ENCODE results near the gene ADGRE2.

The ADGRE2 gene

DNA sequence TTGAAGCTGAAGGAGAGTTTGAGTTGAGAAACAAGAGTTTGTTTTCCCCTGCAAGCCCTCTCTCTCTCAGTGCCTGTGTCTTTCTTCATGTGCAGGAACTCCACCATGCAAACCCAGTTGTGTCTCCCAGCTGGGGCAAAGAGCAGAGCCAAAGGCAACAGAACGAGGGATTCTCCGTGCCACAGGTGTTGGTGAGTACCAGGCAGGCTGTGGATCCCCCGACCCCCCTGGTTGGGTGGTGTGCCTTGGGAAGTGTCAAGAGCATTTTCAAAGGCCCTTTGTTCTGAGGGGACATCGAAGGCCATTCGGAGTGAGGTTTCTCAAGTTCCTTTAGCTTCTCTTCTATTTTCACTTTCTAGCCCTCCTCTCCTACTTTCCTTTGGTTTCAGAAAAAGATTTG lies 82.9 kb downstream of the ADGRE2 start:
- DNase-seq (ENCODE audit: low read depth, low spot score) = no peak
- Histone ChIP-seq H3K27ac (no peak overlapping the region), H3K9me3 (ENCODE audit: low read depth, low read length) (no peaks in the 10 kb centered on the region), H3K9ac (ENCODE audit: insufficient read length) (no peak overlapping the region), H3K36me3 (ENCODE audit: insufficient read depth, low read length) (peaks cover 33% of the 10 kb centered on the region; the same call in 1 of the 2 replicates), H3K4me3 (no peak overlapping the region)
- no peak for TF ChIP-seq POLR2AphosphoS5 (IDR thresholded peaks at IDR 0.05; ENCODE audit: borderline replicate concordance, low read depth, low read length)
- TF ChIP-seq FOXP2 (optimal IDR thresholded peaks at IDR 0.05; ENCODE audit: control extremely low read depth, extremely low read length, insufficient read depth) = no peak
- no peak for TF ChIP-seq EZH2 (IDR thresholded peaks at IDR 0.05)

DNA sequence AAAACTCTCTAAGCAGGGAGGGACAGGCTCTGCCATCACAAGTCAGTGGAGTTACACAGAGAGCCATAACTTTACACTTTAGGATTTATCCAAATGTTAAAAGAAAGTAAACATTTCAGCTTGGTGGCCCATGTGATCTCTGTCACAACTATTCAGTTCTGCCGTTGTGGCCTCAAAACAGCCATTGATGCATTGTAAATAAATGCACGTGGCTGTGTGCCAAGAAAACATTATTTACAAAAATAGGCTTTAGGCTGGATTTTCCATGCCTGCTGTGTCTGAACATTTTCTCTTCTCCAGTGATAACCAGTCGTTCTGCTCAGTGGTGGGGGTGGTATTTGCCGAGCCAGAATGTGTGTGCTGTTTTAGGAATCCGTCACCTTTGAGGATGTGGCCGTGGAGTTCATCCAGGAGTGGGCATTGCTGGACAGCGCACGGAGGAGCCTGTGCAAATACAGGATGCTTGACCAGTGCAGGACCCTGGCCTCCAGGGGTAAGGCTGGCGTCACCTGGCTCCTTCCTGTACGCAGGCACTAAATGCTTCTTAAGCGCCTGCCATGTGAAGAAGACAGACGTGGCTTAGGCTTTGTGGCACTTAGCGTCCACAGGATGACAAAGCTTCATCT lies 83.6 kb downstream of the ADGRE2 start:
- Histone ChIP-seq H3K27ac (no peak overlapping the region), H3K4me3 (no peak overlapping the region), H3K9me3 (ENCODE audit: low read depth, low read length) (no peaks in the 10 kb centered on the region), H3K9ac (ENCODE audit: insufficient read length) (no peak overlapping the region), H3K36me3 (ENCODE audit: insufficient read depth, low read length) (peaks cover 26% of the 10 kb centered on the region; the same call in 1 of the 2 replicates)
- TF ChIP-seq POLR2AphosphoS5 (IDR thresholded peaks at IDR 0.05; ENCODE audit: borderline replicate concordance, low read depth, low read length) (no peak), EZH2 (IDR thresholded peaks at IDR 0.05) (no peak), FOXP2 (optimal IDR thresholded peaks at IDR 0.05; ENCODE audit: control extremely low read depth, extremely low read length, insufficient read depth) (no peak)
- DNase-seq (ENCODE audit: low read depth, low spot score) = no peak

DNA sequence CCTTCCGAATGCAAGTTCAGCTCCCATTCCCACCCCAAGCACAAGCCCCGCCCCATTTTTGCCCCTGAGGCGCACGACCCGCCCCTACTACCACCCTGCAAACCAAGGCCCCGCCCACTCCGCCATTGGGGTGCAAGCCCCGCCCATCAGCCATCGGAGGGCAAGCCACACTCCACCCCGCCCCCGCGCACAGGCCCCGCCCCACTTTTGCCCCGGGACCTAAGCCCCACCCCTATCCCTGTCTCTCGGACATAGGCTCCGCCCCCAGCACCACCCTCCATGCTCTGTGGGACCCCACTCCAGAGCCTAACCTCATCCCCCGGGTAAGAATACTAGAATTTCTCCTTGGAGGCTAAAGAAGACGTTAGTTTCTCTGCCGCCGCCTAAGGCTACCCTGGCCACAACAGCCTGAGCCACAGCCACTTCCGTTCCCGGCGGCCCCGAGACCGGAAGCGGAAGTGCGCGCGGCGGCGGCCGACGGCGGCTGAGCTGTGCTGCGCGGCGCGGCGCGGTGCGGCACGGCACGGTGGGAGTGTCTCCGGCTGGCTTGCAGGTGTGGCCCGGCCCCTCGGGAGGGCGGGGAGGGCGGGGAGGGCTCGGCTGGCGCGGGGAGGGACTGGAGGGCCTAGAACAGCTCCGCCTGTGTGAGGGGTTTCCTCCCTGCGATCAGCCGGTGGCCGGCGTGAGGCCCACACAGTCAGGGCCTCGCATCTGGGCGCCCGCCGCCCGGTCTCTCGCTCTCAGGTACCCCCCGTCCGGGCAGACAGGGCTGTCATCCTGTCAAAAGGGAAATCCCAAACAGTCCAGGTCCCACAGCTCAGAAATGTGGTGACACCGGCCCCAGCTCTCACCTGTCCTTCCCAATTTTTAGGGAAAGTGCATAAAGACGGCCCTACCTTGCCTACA lies 88.5 kb downstream of the ADGRE2 start, which contains the start of gene ZNF333:
ZNF333 (plus strand) TSS at position 451 of the 906 bp plus-strand sequence. CDS start 3,444 bp downstream, outside the sequence.
- H3K9me3 ChIP-seq (ENCODE audit: low read depth, low read length) = no peaks in the 10 kb centered on the region
- peak within 1 kb of the TSS; percentile 99 for H3K27ac ChIP-seq
- TF ChIP-seq POLR2AphosphoS5 (IDR thresholded peaks at IDR 0.05; ENCODE audit: borderline replicate concordance, low read depth, low read length) = peak; percentile 74; the same call in 1 of the 2 replicates
- TF ChIP-seq FOXP2 (optimal IDR thresholded peaks at IDR 0.05; ENCODE audit: control extremely low read depth, extremely low read length, insufficient read depth) = no peak
- peak within 1 kb of the TSS; percentile 94 for H3K9ac ChIP-seq (ENCODE audit: insufficient read length)
- peaks cover 1% of the 10 kb centered on the region; the same call in 1 of the 2 replicates for H3K36me3 ChIP-seq (ENCODE audit: insufficient read depth, low read length)
- DNase-seq (ENCODE audit: low read depth, low spot score) = peak; percentile 73
- H3K4me3 ChIP-seq = peak within 1 kb of the TSS; percentile 98

DNA sequence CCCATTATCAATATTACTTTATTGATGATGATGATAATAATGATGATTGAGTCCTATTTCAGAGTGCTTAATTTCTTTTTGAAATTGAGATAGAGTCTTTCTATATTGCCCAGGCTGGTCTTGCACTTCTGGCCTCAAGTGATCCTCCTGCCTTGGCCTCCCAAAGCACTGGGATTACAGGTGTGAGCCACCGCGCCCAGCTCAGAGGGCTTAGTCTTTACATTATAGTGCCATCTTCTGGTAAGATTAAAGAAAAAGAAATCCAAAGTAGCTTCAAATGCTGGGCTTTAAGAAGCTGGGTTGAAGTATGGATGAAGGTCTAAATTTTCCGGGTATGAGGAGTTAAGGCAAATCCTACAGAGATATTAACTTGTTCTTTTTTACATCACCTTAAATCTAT lies 91.9 kb downstream of the ADGRE2 start:
- no peak overlapping the region for H3K27ac ChIP-seq
- DNase-seq (ENCODE audit: low read depth, low spot score) = no peak

DNA sequence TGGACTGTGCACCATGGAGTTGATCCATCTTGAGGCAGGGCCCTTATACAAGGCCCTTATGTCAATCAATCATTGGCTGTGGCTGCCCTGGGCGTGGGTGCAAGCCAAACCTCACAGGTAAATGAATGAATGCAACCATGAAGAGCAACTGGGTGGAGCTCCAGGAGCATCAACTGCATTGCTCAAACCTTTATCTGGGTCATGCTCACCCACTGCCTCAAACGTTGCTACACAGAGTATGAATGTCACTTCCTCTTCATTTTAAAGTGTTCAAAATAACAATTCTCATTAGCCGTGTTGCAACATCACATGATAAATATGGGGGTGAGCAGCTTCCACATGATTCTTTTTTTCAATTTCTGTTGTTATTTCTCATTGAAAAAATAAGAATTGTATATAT lies 94.9 kb downstream of the ADGRE2 start:
- no peak overlapping the region for H3K27ac ChIP-seq
- no peak overlapping the region for H3K9ac ChIP-seq (ENCODE audit: insufficient read length)
- no peaks in the 10 kb centered on the region for H3K9me3 ChIP-seq (ENCODE audit: low read depth, low read length)
- TF ChIP-seq POLR2AphosphoS5 (IDR thresholded peaks at IDR 0.05; ENCODE audit: borderline replicate concordance, low read depth, low read length) (no peak), FOXP2 (optimal IDR thresholded peaks at IDR 0.05; ENCODE audit: control extremely low read depth, extremely low read length, insufficient read depth) (no peak), EZH2 (IDR thresholded peaks at IDR 0.05) (no peak)
- DNase-seq (ENCODE audit: low read depth, low spot score) = no peak
- no peak overlapping the region for H3K4me3 ChIP-seq
- H3K36me3 ChIP-seq (ENCODE audit: insufficient read depth, low read length) = no peaks in the 10 kb centered on the region

More for the DNA sequence above, 91.9 kb downstream of the ADGRE2 start:
- no peak overlapping the region for H3K4me3 ChIP-seq
- TF ChIP-seq POLR2AphosphoS5 (IDR thresholded peaks at IDR 0.05; ENCODE audit: borderline replicate concordance, low read depth, low read length) (no peak), EZH2 (IDR thresholded peaks at IDR 0.05) (no peak), FOXP2 (optimal IDR thresholded peaks at IDR 0.05; ENCODE audit: control extremely low read depth, extremely low read length, insufficient read depth) (no peak)
- H3K9ac ChIP-seq (ENCODE audit: insufficient read length) = no peak overlapping the region
- no peaks in the 10 kb centered on the region for H3K36me3 ChIP-seq (ENCODE audit: insufficient read depth, low read length)
- H3K9me3 ChIP-seq (ENCODE audit: low read depth, low read length) = no peaks in the 10 kb centered on the region

Data from SK-N-MC (cell line).